Esophagus squamous epithelium (tissue), 4 donors: ENCODE results near the gene ELOVL6.

ENCODE experiments used
- POLR2A ChIP-seq, 4 donors: fragments of 450-650 bp; IDR thresholded peaks; one replicate each; pipeline ENCODE4 v1.6.1; 2017; ENCODE audit warnings: antibody characterized with exemption in 4 of 4, mild to moderate bottlenecking in 4 of 4, moderate library complexity in 3 of 4
- TF ChIP-seq, protein P1 (sequence below), 6 experiments: fragments of 450-650 bp in 4 of 6; fragments of 200-600 bp in 2 of 6; sonication (generic) in 2 of 6; IDR thresholded peaks; one replicate each; pipeline ENCODE4 v1.5.1; 2016 to 2019; ENCODE audit warnings: antibody characterized with exemption in 6 of 6, mild to moderate bottlenecking in 4 of 6, moderate library complexity in 4 of 6

GRCh38 chr4:110138551-110138950, 59.9 kb downstream of the ELOVL6 start:
- TF ChIP-seq, protein P1, sequence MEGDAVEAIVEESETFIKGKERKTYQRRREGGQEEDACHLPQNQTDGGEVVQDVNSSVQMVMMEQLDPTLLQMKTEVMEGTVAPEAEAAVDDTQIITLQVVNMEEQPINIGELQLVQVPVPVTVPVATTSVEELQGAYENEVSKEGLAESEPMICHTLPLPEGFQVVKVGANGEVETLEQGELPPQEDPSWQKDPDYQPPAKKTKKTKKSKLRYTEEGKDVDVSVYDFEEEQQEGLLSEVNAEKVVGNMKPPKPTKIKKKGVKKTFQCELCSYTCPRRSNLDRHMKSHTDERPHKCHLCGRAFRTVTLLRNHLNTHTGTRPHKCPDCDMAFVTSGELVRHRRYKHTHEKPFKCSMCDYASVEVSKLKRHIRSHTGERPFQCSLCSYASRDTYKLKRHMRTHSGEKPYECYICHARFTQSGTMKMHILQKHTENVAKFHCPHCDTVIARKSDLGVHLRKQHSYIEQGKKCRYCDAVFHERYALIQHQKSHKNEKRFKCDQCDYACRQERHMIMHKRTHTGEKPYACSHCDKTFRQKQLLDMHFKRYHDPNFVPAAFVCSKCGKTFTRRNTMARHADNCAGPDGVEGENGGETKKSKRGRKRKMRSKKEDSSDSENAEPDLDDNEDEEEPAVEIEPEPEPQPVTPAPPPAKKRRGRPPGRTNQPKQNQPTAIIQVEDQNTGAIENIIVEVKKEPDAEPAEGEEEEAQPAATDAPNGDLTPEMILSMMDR (IDR thresholded peaks at IDR 0.05), result no peak
- TF ChIP-seq POLR2A (IDR thresholded peaks at IDR 0.05), result no peak
